Esophagus muscularis mucosa (tissue), 4 donors: ENCODE data around the gene REPS1. TPM values are rescaled to one million over a fixed set of nuclear protein-coding genes. Genes with fewer than 3 reads are reported as not detected.

Experiments used
- DNase-seq: peaks from one replicate; pipeline ENCODE4 v3.0.0-alpha.2; 2017; ENCODE audit errors: extremely low spot score
- H3K27ac ChIP-seq, 4 donors: fragments of 200-600 bp; sonication (generic); replicated peaks in 1 of 4; 1 replicate in 3 of 4; 2 replicates in 1 of 4; pipeline ENCODE4 v1.5.1; 2016 to 2019; ENCODE audit warnings: mild to moderate bottlenecking in 1 of 4
- H3K27me3 ChIP-seq, 4 donors: fragments of 200-600 bp; sonication (generic); one replicate each; pipeline versions ENCODE4 v1.5.1 to v1.6.0; 2016 to 2019
- H3K36me3 ChIP-seq, 4 donors: fragments of 200-600 bp; sonication (generic); one replicate each; pipeline ENCODE4 v1.5.1; 2016 to 2019
- H3K4me1 ChIP-seq, 4 donors: fragments of 200-600 bp; sonication (generic); one replicate each; pipeline ENCODE4 v1.5.1; 2016 to 2019
- H3K4me3 ChIP-seq, 4 donors: fragments of 200-600 bp; sonication (generic); 1 replicate in 2 of 4; 2 replicates in 2 of 4; pipeline ENCODE4 v1.5.1; 2016 to 2019; ENCODE audit warnings: mild to moderate bottlenecking in 4 of 4, moderate library complexity in 1 of 4
- H3K9me3 ChIP-seq, 4 donors: fragments of 200-600 bp; sonication (generic); 1 replicate in 3 of 4; 2 replicates in 1 of 4; pipeline ENCODE4 v1.5.1; 2016 to 2019
- EP300 ChIP-seq: sonication (generic); formaldehyde crosslinking; IDR thresholded peaks from one replicate; pipeline ENCODE4 v1.6.1; 2017; ENCODE audit warnings: antibody characterized with exemption
- POLR2A ChIP-seq: fragments of 450-650 bp; IDR thresholded peaks from one replicate; pipeline ENCODE4 v1.6.1; 2017; ENCODE audit warnings: antibody characterized with exemption, moderate library complexity, mild to moderate bottlenecking, low read depth
- POLR2AphosphoS5 ChIP-seq, 2 donors: sonication (generic); formaldehyde crosslinking; IDR thresholded peaks; one replicate each; pipeline ENCODE4 v1.6.1; 2017; ENCODE audit warnings: antibody characterized with exemption in 2 of 2
- WGBS: methylation state at CpG from one replicate; pipeline ENCODE4 v1.1.5; 2018; 5-methylcytosine and 5-hydroxymethylcytosine counted together
- intact Hi-C: fragments of 100-400 bp; cut with DNase I; formaldehyde crosslinking; loops from one replicate; pipeline ENCODE4 v1.15.1; 2023
- total RNA-seq, 4 donors: library from RNA; depleted of rRNA; stranded (reverse); fragments of >200 nt; gene quantifications; one replicate each; pipeline versions ENCODE4 v1.1.0 to v1.2.1, GENCODE V29; 2016
- TF ChIP-seq, protein P1 (sequence below), 3 experiments: fragments of 200-600 bp in 2 of 3; fragments of 450-650 bp in 1 of 3; sonication (generic) in 2 of 3; IDR thresholded peaks; one replicate each; pipeline ENCODE4 v1.5.1; 2017 to 2019; ENCODE audit warnings: antibody characterized with exemption in 3 of 3, mild to moderate bottlenecking in 2 of 3, moderate library complexity in 1 of 3

Gene REPS1
- total RNA-seq, 4 donors from 2014 or later = 23.4 to 43.2 (median 30.1) TPM

- Histone ChIP-seq H3K4me1 (peaks cover 13 to 36% (median 20%) of the 10 kb centered on the region in 4 donors), H3K36me3 (no peaks in the 10 kb centered on the region), H3K9me3 (no peaks in the 10 kb centered on the region), H3K27me3 (no peaks in the 10 kb centered on the region), H3K27ac (no peak overlapping the region), H3K4me3 (no peak overlapping the region)
- 94% methylated on average over 4 of the region's 4 CpGs for WGBS
- DNase-seq = no peak
- no peak for TF ChIP-seq POLR2AphosphoS5 (IDR thresholded peaks at IDR 0.05)
- TF ChIP-seq, protein P1, sequence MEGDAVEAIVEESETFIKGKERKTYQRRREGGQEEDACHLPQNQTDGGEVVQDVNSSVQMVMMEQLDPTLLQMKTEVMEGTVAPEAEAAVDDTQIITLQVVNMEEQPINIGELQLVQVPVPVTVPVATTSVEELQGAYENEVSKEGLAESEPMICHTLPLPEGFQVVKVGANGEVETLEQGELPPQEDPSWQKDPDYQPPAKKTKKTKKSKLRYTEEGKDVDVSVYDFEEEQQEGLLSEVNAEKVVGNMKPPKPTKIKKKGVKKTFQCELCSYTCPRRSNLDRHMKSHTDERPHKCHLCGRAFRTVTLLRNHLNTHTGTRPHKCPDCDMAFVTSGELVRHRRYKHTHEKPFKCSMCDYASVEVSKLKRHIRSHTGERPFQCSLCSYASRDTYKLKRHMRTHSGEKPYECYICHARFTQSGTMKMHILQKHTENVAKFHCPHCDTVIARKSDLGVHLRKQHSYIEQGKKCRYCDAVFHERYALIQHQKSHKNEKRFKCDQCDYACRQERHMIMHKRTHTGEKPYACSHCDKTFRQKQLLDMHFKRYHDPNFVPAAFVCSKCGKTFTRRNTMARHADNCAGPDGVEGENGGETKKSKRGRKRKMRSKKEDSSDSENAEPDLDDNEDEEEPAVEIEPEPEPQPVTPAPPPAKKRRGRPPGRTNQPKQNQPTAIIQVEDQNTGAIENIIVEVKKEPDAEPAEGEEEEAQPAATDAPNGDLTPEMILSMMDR (IDR thresholded peaks at IDR 0.05) = no peak
- TF ChIP-seq EP300 = no peak
- TF ChIP-seq POLR2A = no peak
- intact Hi-C loops = no loop called here
Measured at GRCh38 chr6:138965291-138965874, 22.7 kb downstream of the REPS1 start.

- peaks cover 8 to 32% (median 9%) of the 10 kb centered on the region in 4 donors for H3K4me1 ChIP-seq
- WGBS = 100% methylated on average over 1 of the region's 1 CpG
- no peak overlapping the region for H3K4me3 ChIP-seq
- no peaks in the 10 kb centered on the region for H3K27me3 ChIP-seq
- no peaks in the 10 kb centered on the region for H3K36me3 ChIP-seq
- no peak overlapping the region for H3K27ac ChIP-seq
- TF ChIP-seq, protein P1 (IDR thresholded peaks at IDR 0.05) = no peak
- TF ChIP-seq EP300 = no peak
- intact Hi-C loops = no loop called here
- H3K9me3 ChIP-seq = no peaks in the 10 kb centered on the region
- no peak for DNase-seq
Measured at GRCh38 chr6:138964012-138964411, 24.0 kb downstream of the REPS1 start.

GRCh38 chr6:138963531-138963930 is 24.5 kb downstream of the REPS1 start:
- no peaks in the 10 kb centered on the region for H3K27me3 ChIP-seq
- 84% methylated on average over 3 of the region's 3 CpGs for WGBS
- H3K36me3 ChIP-seq = no peaks in the 10 kb centered on the region
- TF ChIP-seq POLR2AphosphoS5 (IDR thresholded peaks at IDR 0.05) (no peak), EP300 (no peak), POLR2A (no peak)
- TF ChIP-seq, protein P1 (IDR thresholded peaks at IDR 0.05) = no peak
- H3K4me3 ChIP-seq = no peak overlapping the region
- H3K27ac ChIP-seq = no peak overlapping the region
- H3K4me1 ChIP-seq = peaks cover 8 to 30% (median 12%) of the 10 kb centered on the region in 4 donors
- H3K9me3 ChIP-seq = no peaks in the 10 kb centered on the region
- no peak for DNase-seq
- intact Hi-C loops = no loop called here

GRCh38 chr6:138963119-138963518 is 24.9 kb downstream of the REPS1 start:
- Histone ChIP-seq H3K36me3 (no peaks in the 10 kb centered on the region), H3K4me1 (peaks cover 11 to 30% (median 16%) of the 10 kb centered on the region in 4 donors), H3K4me3 (no peak overlapping the region), H3K27me3 (no peaks in the 10 kb centered on the region), H3K9me3 (no peaks in the 10 kb centered on the region), H3K27ac (no peak overlapping the region)
- 99% methylated on average over 3 of the region's 3 CpGs for WGBS
- TF ChIP-seq POLR2A (no peak), EP300 (no peak), POLR2AphosphoS5 (IDR thresholded peaks at IDR 0.05) (no peak)
- TF ChIP-seq, protein P1 (IDR thresholded peaks at IDR 0.05) = no peak
- intact Hi-C loops = no loop called here
- DNase-seq = no peak

DNA sequence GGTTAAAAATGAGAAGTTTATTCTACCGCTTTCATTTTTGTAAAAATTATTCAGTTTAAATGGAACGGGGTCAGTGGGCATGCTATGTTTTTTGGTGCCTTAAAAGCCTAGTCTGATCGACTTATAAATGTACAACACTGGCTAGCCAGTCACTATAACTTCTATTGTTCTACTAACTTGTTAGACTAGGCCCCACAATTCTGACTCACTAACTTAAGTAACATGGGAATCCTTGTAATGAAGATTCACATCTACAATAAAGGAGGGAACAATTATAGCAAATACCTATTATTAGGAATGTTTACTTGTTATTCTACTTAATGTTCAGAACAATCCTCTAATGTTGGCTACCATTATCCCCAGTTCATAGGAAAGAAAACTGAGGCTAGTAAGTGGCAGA is 28.5 kb downstream of the REPS1 start:
- no peaks in the 10 kb centered on the region for H3K36me3 ChIP-seq
- intact Hi-C loops = no loop called here
- H3K4me3 ChIP-seq = no peak overlapping the region
- no peaks in the 10 kb centered on the region for H3K27me3 ChIP-seq
- TF ChIP-seq EP300 = no peak
- TF ChIP-seq POLR2AphosphoS5 (IDR thresholded peaks at IDR 0.05) = no peak
- no peak for TF ChIP-seq POLR2A
- TF ChIP-seq, protein P1 (IDR thresholded peaks at IDR 0.05) = no peak
- H3K4me1 ChIP-seq = peaks cover 19 to 33% (median 27%) of the 10 kb centered on the region in 4 donors
- 87% methylated on average over 3 of the region's 3 CpGs for WGBS
- H3K27ac ChIP-seq = no peak overlapping the region
- no peak for DNase-seq
- H3K9me3 ChIP-seq = no peaks in the 10 kb centered on the region
